Hepatic stellate cell (primary cell): ENCODE results near the gene IL18.
"Not testable (repeated sequence)": the region's sequence is repeated elsewhere in the genome, so short reads cannot be mapped to it uniquely, and the experiment has no call there.

ENCODE experiments used
- DNase-seq: peaks from one replicate; pipeline ENCODE4 v3.0.0; 2011; ENCODE audit warnings: low spot score

The IL18 gene

GRCh38 chr11:112121981-112122615, 41.8 kb downstream of the IL18 start:
- DNase-seq, result no peak

GRCh38 chr11:112118176-112118575, 45.7 kb downstream of the IL18 start:
- no peak for DNase-seq

GRCh38 chr11:112115386-112115785, 48.5 kb downstream of the IL18 start:
- no peak for DNase-seq

GRCh38 chr11:112114460-112114859, 49.4 kb downstream of the IL18 start:
- no peak for DNase-seq

- DNase-seq, result peak; percentile 42
These were observed 50.1 kb downstream of the IL18 start for GRCh38 chr11:112113539-112114457.

- DNase-seq, result no peak
These were observed 57.8 kb downstream of the IL18 start for GRCh38 chr11:112106070-112106469.

GRCh38 chr11:112103446-112103845, 60.4 kb downstream of the IL18 start:
- DNase-seq, result no peak

- DNase-seq, result peak; percentile 68
These were observed 63.4 kb downstream of the IL18 start for GRCh38 chr11:112100462-112100861.

- no peak for DNase-seq
These were observed 66.0 kb downstream of the IL18 start for GRCh38 chr11:112097734-112098528.

- DNase-seq, result peak; percentile 32
These were observed 67.7 kb downstream of the IL18 start for GRCh38 chr11:112096194-112096593.

- not testable (repeated sequence) for DNase-seq
These were observed 68.6 kb downstream of the IL18 start for GRCh38 chr11:112095302-112095701.
